Prostate gland (tissue), 2 donors: ENCODE measurements around the gene MAP3K6. TPM values are rescaled to one million over a fixed set of nuclear protein-coding genes. Genes with fewer than 3 reads are reported as not detected.

Source experiments
- DNase-seq: peaks from one replicate; pipeline ENCODE4 v3.0.0-alpha.2; 2019; ENCODE audit warnings: low spot score
- H3K27ac ChIP-seq, 2 donors: fragments of 200-600 bp; sonication (generic); 2 replicates each; pipeline ENCODE4 v1.5.1; 2017 to 2019
- H3K27me3 ChIP-seq: fragments of 200-600 bp; sonication (generic); replicated peaks from 2 replicates; pipeline ENCODE4 v1.5.1; 2019; ENCODE audit not compliant: insufficient read depth
- H3K36me3 ChIP-seq, 2 donors: fragments of 200-600 bp; sonication (generic); 1 replicate in 1 of 2; 2 replicates in 1 of 2; pipeline versions ENCODE4 v1.5.1 to v1.8.1; 2017 to 2019
- H3K4me1 ChIP-seq: fragments of 200-600 bp; sonication (generic); replicated peaks from 2 replicates; pipeline ENCODE4 v1.5.1; 2019
- H3K4me3 ChIP-seq, 2 donors: fragments of 200-600 bp; sonication (generic); 2 replicates each; pipeline ENCODE4 v1.5.1; 2017 to 2019
- H3K9me3 ChIP-seq: fragments of 200-600 bp; sonication (generic); 2 replicates; pipeline ENCODE4 v1.5.1; 2017
- POLR2A ChIP-seq: fragments of 450-650 bp; IDR thresholded peaks from one replicate; pipeline ENCODE4 v1.6.1; 2016; ENCODE audit warnings: antibody characterized with exemption, mild to moderate bottlenecking
- POLR2AphosphoS5 ChIP-seq: sonication (generic); formaldehyde crosslinking; IDR thresholded peaks from one replicate; pipeline ENCODE4 v1.6.1; 2017; ENCODE audit warnings: antibody characterized with exemption
- WGBS: methylation state at CpG from one replicate; pipeline ENCODE4 v1.1.5; 2018; 5-methylcytosine and 5-hydroxymethylcytosine counted together
- intact Hi-C: fragments of 100-400 bp; cut with DNase I; formaldehyde crosslinking; loops from one replicate; pipeline ENCODE4 v1.14.2; 2022
- total RNA-seq, 2 donors: library from RNA; depleted of rRNA; stranded (reverse); fragments of >200 nt; gene quantifications; one replicate each; pipeline ENCODE4 v1.1.0, GENCODE V29; 2016
- TF ChIP-seq, protein P1 (sequence below), 4 experiments: fragments of 200-600 bp in 2 of 4; fragments of 450-650 bp in 2 of 4; sonication (generic) in 2 of 4; IDR thresholded peaks; 1 replicate in 3 of 4; 2 replicates in 1 of 4; pipeline ENCODE4 v1.5.1; 2016 to 2019; ENCODE audit warnings: antibody characterized with exemption in 4 of 4, mild to moderate bottlenecking in 2 of 4, moderate library complexity in 2 of 4

MAP3K6 gene
- total RNA-seq, 2 donors from 2014 or later: 38.6 to 60.7 TPM

GRCh38 chr1:27321813-27322568, 44.8 kb downstream of the MAP3K6 start, which contains the start of gene TMEM222:
TSS of gene TMEM222 (plus strand) at chr1:27322163. CDS start at chr1:27322198, 35 bp downstream.
- Histone ChIP-seq H3K36me3 (peaks cover 0 to 9% of the 10 kb centered on the region in 2 donors), H3K27me3 (no peaks in the 10 kb centered on the region), H3K9me3 (no peaks in the 10 kb centered on the region), H3K4me1 (peaks cover 14% of the 10 kb centered on the region), H3K27ac (peak within 1 kb of the TSS; percentile 71 to 75), H3K4me3 (peak within 1 kb of the TSS; percentile 53 to 62)
- intact Hi-C loops: loop anchor here (2.0 kb wide), 1 partner anchor 23 kb away; no protein-coding TSS in a partner anchor
- peak; percentile 97 for DNase-seq
- WGBS: under 1% methylated on average over 65 of the region's 67 CpGs
- TF ChIP-seq, protein P1, sequence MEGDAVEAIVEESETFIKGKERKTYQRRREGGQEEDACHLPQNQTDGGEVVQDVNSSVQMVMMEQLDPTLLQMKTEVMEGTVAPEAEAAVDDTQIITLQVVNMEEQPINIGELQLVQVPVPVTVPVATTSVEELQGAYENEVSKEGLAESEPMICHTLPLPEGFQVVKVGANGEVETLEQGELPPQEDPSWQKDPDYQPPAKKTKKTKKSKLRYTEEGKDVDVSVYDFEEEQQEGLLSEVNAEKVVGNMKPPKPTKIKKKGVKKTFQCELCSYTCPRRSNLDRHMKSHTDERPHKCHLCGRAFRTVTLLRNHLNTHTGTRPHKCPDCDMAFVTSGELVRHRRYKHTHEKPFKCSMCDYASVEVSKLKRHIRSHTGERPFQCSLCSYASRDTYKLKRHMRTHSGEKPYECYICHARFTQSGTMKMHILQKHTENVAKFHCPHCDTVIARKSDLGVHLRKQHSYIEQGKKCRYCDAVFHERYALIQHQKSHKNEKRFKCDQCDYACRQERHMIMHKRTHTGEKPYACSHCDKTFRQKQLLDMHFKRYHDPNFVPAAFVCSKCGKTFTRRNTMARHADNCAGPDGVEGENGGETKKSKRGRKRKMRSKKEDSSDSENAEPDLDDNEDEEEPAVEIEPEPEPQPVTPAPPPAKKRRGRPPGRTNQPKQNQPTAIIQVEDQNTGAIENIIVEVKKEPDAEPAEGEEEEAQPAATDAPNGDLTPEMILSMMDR (IDR thresholded peaks at IDR 0.05): peak in 2 of 4 experiments; percentile 60 to 64
- TF ChIP-seq POLR2A (peak; percentile 48), POLR2AphosphoS5 (peak; percentile 97)

- TF ChIP-seq, protein P1 (IDR thresholded peaks at IDR 0.05): no peak
- TF ChIP-seq POLR2A (no peak), POLR2AphosphoS5 (no peak)
- Histone ChIP-seq H3K4me1 (peaks cover 8% of the 10 kb centered on the region), H3K4me3 (no peak overlapping the region), H3K9me3 (no peaks in the 10 kb centered on the region), H3K27me3 (no peaks in the 10 kb centered on the region), H3K27ac (no peak overlapping the region), H3K36me3 (no peaks in the 10 kb centered on the region)
- WGBS: 71% methylated on average over 1 of the region's 1 CpG
- intact Hi-C loops: no loop called here
- DNase-seq: no peak
Observed at GRCh38 chr1:27318596-27318995, 48.2 kb downstream of the MAP3K6 start.

DNA sequence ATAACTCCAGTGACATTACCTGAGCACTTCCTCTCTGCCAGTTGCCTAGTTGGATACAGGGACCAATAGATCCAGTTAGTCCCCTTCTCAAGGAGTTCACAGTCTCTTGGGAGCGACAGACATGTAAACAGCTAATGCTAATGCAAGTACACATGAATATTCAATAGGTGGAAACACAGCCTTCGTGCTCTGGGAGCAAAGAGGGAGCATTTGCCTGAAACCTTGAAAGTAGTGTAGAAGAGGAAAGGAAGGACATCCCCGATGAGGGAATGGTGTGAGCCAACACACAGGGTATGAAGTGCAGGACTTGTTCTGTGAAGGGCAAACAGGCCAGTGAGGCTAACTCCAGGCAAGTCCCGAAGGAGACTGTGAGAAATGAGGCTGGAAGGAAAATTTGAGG, 48.6 kb downstream of the MAP3K6 start:
- 41% methylated on average over 4 of the region's 4 CpGs for WGBS

DNA sequence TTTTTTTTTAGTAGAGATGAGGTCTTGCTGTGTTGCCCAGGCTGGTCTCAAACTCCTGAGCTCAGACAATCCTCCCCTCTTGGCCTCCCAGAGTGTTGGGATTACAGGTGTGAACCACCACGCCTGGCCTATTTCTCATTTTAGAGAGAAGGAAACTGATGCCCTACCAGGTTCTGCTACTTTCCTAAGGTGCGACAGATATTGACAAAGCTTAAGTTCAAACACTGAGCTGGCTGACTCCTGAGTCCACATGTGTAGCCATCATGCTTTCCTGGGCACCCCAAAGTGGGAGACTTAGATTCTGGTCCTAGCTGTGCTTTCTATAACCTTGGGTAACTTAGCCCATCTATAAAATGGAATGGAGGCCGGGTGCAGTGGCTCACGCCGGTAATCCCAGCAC, 49.9 kb downstream of the MAP3K6 start:
- intact Hi-C loops: no loop called here
- H3K27me3 ChIP-seq: no peaks in the 10 kb centered on the region

More for the DNA sequence above, 48.6 kb downstream of the MAP3K6 start:
- intact Hi-C loops: no loop called here
- no peaks in the 10 kb centered on the region for H3K36me3 ChIP-seq
- no peaks in the 10 kb centered on the region for H3K27me3 ChIP-seq
- no peak for DNase-seq
- TF ChIP-seq POLR2A: no peak
- no peak for TF ChIP-seq POLR2AphosphoS5
- TF ChIP-seq, protein P1 (IDR thresholded peaks at IDR 0.05): no peak
- no peaks in the 10 kb centered on the region for H3K9me3 ChIP-seq
- no peak overlapping the region for H3K4me3 ChIP-seq
- peaks cover 4% of the 10 kb centered on the region for H3K4me1 ChIP-seq
- H3K27ac ChIP-seq: no peak overlapping the region

More for the DNA sequence above, 49.9 kb downstream of the MAP3K6 start:
- 63% methylated on average over 5 of the region's 5 CpGs for WGBS
- no peaks in the 10 kb centered on the region for H3K36me3 ChIP-seq
- H3K4me1 ChIP-seq: no peaks in the 10 kb centered on the region
- H3K9me3 ChIP-seq: no peaks in the 10 kb centered on the region
- no peak overlapping the region for H3K4me3 ChIP-seq
- TF ChIP-seq, protein P1 (IDR thresholded peaks at IDR 0.05): no peak
- no peak for TF ChIP-seq POLR2A
- no peak for TF ChIP-seq POLR2AphosphoS5
- no peak overlapping the region for H3K27ac ChIP-seq
- DNase-seq: no peak
